Endothelial cell of umbilical vein (primary cell): ENCODE results near the gene OR51A4. TPM values are rescaled to one million over a fixed set of nuclear protein-coding genes. Genes with fewer than 3 reads are reported as not detected.

Experiments used
- BruUV-seq: library from RNA; stranded (reverse); fragments of 400-500 nt; replicated peaks from 2 replicates; lab custom pipeline; 2021; lab: Mats Ljungman, UMichigan
- CTCF ChIA-PET: fragments of 300-600, 350-600 bp; sonication (Branson Sonifier 250); formaldehyde crosslinking; loops from one replicate; lab custom pipeline; 2021; ENCODE audit warnings: antibody characterized with exemption, inconsistent platforms; lab: Charles Lee
- POLR2A ChIA-PET: fragments of 300-600, 350-600 bp; sonication (Branson Sonifier 250); formaldehyde crosslinking; loops from one replicate; lab custom pipeline; 2021; ENCODE audit warnings: antibody characterized with exemption, inconsistent platforms; lab: Charles Lee
- DNase-seq: peaks from one replicate; pipeline ENCODE4 v3.0.0-alpha.2; 2011; ENCODE audit warnings: low read depth, low spot score
- FAIRE-seq: peaks from 2 replicates; lab custom pipeline; 2011; peaks lifted over from hg19 to GRCh38; lab: Jason Lieb, UNC
- H2AFZ ChIP-seq: 2 replicates; pipeline ENCODE4 v1.6.0; 2012; ENCODE audit warnings: low read depth, low read length, control low read depth, inconsistent platforms
- H3K27ac ChIP-seq: 2 replicates; pipeline ENCODE4 v1.5.1; 2011; ENCODE audit warnings: low read depth, mild to moderate bottlenecking, control low read depth, low read length, moderate library complexity; ENCODE audit not compliant: insufficient read depth
- H3K27me3 ChIP-seq, 2 experiments: 2 replicates each; pipeline versions ENCODE4 v1.6.0 to v1.6.1; 2011; ENCODE audit warnings: low read length in 2 of 2, mixed read lengths in 1 of 2; ENCODE audit not compliant: control insufficient read depth in 2 of 2, insufficient read depth in 2 of 2
- H3K36me3 ChIP-seq, 2 experiments: 2 replicates in 1 of 2; 3 replicates in 1 of 2; pipeline ENCODE4 v1.5.1; 2011; ENCODE audit warnings: low read length in 2 of 2, mild to moderate bottlenecking in 1 of 2, moderate library complexity in 1 of 2; ENCODE audit not compliant: control insufficient read depth in 2 of 2, insufficient read depth in 2 of 2; ENCODE audit errors: extremely low read depth in 1 of 2
- H3K4me1 ChIP-seq: 3 replicates; pipeline ENCODE4 v1.5.1; 2011; ENCODE audit warnings: mild to moderate bottlenecking, low read length; ENCODE audit not compliant: control insufficient read depth, insufficient read depth; ENCODE audit errors: extremely low read depth
- H3K4me2 ChIP-seq: 2 replicates; pipeline ENCODE4 v1.6.1; 2011; ENCODE audit warnings: low read length, control low read depth, mixed read lengths; ENCODE audit not compliant: insufficient read depth
- H3K4me3 ChIP-seq, 3 experiments: fragments of 200-600 bp in 1 of 3; sonication (generic), shearing (Covaris generic) in 1 of 3; replicated peaks in 1 of 3; 2 replicates each; pipeline ENCODE4 v1.5.1; 2011 to 2016; ENCODE audit warnings: control low read depth in 3 of 3, low read length in 3 of 3, mild to moderate bottlenecking in 2 of 3, inconsistent platforms in 1 of 3, low read depth in 1 of 3, moderate library complexity in 1 of 3; ENCODE audit not compliant: insufficient read depth in 1 of 3
- H3K79me2 ChIP-seq: 2 replicates; pipeline ENCODE4 v1.6.0; 2012; ENCODE audit warnings: low read length, inconsistent platforms; ENCODE audit not compliant: control insufficient read depth, insufficient read depth
- H3K9ac ChIP-seq: replicated peaks from 2 replicates; pipeline ENCODE3; 2011; ENCODE audit warnings: low read length, control low read depth; ENCODE audit not compliant: insufficient read depth; ENCODE audit errors: extremely low read depth
- H3K9me1 ChIP-seq: replicated peaks from 3 replicates; pipeline ENCODE4 v1.6.0; 2011; ENCODE audit warnings: mild to moderate bottlenecking, low read length; ENCODE audit not compliant: control insufficient read depth, insufficient read depth; ENCODE audit errors: extremely low read depth
- H3K9me3 ChIP-seq: replicated peaks from 2 replicates; pipeline ENCODE4 v1.5.1; 2012; ENCODE audit warnings: low read length, inconsistent platforms; ENCODE audit not compliant: control insufficient read depth, insufficient read depth
- H4K20me1 ChIP-seq: replicated peaks from 2 replicates; pipeline ENCODE3; 2011; ENCODE audit warnings: mild to moderate bottlenecking, low read length; ENCODE audit not compliant: control insufficient read depth, insufficient read depth; ENCODE audit errors: extremely low read depth
- EZH2 ChIP-seq: IDR thresholded peaks from 2 replicates; pipeline ENCODE4 v1.6.1; 2012; ENCODE audit warnings: borderline replicate concordance, low read depth, mild to moderate bottlenecking, moderate library complexity, low read length, inconsistent platforms; ENCODE audit not compliant: severe bottlenecking
- FOS ChIP-seq: IDR thresholded peaks from 2 replicates; pipeline ENCODE4 v1.6.1; 2011; ENCODE audit warnings: mild to moderate bottlenecking, low read length, moderate library complexity, borderline replicate concordance; ENCODE audit not compliant: insufficient read depth
- GATA2 ChIP-seq: IDR thresholded peaks from 2 replicates; pipeline ENCODE4 v1.7.0; 2011; ENCODE audit warnings: low read depth, mild to moderate bottlenecking, moderate library complexity, mixed read lengths, low read length; ENCODE audit not compliant: insufficient read length, insufficient read depth
- JUN ChIP-seq: IDR thresholded peaks from 2 replicates; pipeline ENCODE4 v1.6.1; 2011; ENCODE audit warnings: borderline replicate concordance, low read depth; ENCODE audit not compliant: insufficient read length, insufficient read depth
- MYC ChIP-seq: IDR thresholded peaks from one replicate; pipeline ENCODE4 v1.6.1; 2011; ENCODE audit warnings: mild to moderate bottlenecking, low read depth, low read length
- POLR2A ChIP-seq: IDR thresholded peaks from 2 replicates; pipeline ENCODE4 v1.6.1; 2012; ENCODE audit warnings: low read depth, mild to moderate bottlenecking, control low read depth, low read length
- POLR2AphosphoS5 ChIP-seq: IDR thresholded peaks from 2 replicates; pipeline ENCODE4 v1.6.1; 2012; ENCODE audit warnings: low read depth, mild to moderate bottlenecking, control low read depth, low read length, moderate library complexity; ENCODE audit not compliant: insufficient read depth
- dilution Hi-C: fragments of 300-500 bp; cut with MboI; formaldehyde crosslinking; loops from one replicate; pipeline ENCODE4 v1.15.0; 2019; ENCODE audit warnings: low sequenced_read_pairs; ENCODE audit not compliant: extremely low pct_ligation_motif_present
- intact Hi-C: fragments of 100-400 bp; cut with micrococcal nuclease; formaldehyde crosslinking; loops from one replicate; pipeline ENCODE4 v1.10.0; 2022
- polyA plus RNA-seq, 4 experiments: library from polyadenylated mRNA; depleted of rRNA in 3 of 4; stranded (reverse) in 3 of 4; unstranded in 1 of 4; fragments of >200 nt; gene quantifications; 2 replicates each; pipeline versions ENCODE4 v1.2.1 to v1.2.3, GENCODE V29; 2011 to 2012; ENCODE audit warnings: missing spikeins in 1 of 4
- total RNA-seq: library from RNA; stranded (reverse); gene quantifications from 2 replicates; pipeline ENCODE4 v1.2.3, GENCODE V29; 2021
- TF ChIP-seq, protein P1 (sequence below), 2 donors: IDR thresholded peaks; 1 replicate in 1 of 2; 2 replicates in 1 of 2; pipeline ENCODE4 v1.5.1; 2011; ENCODE audit warnings: low read length in 2 of 2, mild to moderate bottlenecking in 2 of 2, moderate library complexity in 2 of 2, control low read depth in 1 of 2, inconsistent platforms in 1 of 2, low read depth in 1 of 2; ENCODE audit not compliant: insufficient read depth in 1 of 2; ENCODE audit errors: extremely low read depth in 1 of 2
- TF ChIP-seq, protein P2 (sequence below): IDR thresholded peaks from 2 replicates; pipeline ENCODE4 v1.6.1; 2011; ENCODE audit not compliant: insufficient read depth, insufficient read length

The OR51A4 gene
- total and polyA plus RNA-seq, 2 donors (not counting 3 experiments of a cell fraction or from before 2014, with no cell fraction given), result not detected

DNA sequence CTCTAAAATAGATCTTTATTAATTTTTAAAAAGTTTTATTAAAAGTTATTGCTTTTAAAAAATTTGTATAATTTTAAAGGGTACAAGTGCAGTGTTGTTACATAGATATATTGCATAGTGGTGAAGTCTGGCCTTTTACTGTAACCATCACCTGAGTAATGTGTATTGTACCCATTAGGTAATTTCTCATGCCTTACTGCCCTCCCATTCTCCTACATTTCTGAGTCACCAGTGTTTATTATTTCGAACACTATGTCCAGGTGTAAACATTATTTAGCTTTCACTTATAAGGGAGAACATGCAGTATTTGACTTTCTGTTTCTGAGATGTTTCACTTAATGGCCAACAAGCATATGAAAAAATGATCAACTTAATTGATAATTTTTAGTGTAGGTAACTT, 25.6 kb downstream of the OR51A4 start:
- Histone ChIP-seq H3K4me3 (no peak overlapping the region), H3K36me3 (no peaks in the 10 kb centered on the region), H3K4me2 (no peak overlapping the region), H3K9me1 (no peaks in the 10 kb centered on the region), H3K79me2 (no peaks in the 10 kb centered on the region), H3K9me3 (no peaks in the 10 kb centered on the region), H3K4me1 (no peaks in the 10 kb centered on the region), H3K9ac (no peak overlapping the region), H2AFZ (no peak overlapping the region), H3K27me3 (no peaks in the 10 kb centered on the region), H4K20me1 (no peaks in the 10 kb centered on the region), H3K27ac (no peak overlapping the region)
- FAIRE-seq, result no peak
- CTCF ChIA-PET, result no interaction called here
- dilution Hi-C loops (no loop called here), intact Hi-C loops (no loop called here)
- BruUV-seq, result no TSS peak
- no peak for DNase-seq
- POLR2A ChIA-PET, result no interaction called here
- TF ChIP-seq JUN, result no peak
- no peak for TF ChIP-seq MYC
- TF ChIP-seq POLR2AphosphoS5, result no peak
- no peak for TF ChIP-seq EZH2
- TF ChIP-seq GATA2, result no peak
- TF ChIP-seq, protein P1, sequence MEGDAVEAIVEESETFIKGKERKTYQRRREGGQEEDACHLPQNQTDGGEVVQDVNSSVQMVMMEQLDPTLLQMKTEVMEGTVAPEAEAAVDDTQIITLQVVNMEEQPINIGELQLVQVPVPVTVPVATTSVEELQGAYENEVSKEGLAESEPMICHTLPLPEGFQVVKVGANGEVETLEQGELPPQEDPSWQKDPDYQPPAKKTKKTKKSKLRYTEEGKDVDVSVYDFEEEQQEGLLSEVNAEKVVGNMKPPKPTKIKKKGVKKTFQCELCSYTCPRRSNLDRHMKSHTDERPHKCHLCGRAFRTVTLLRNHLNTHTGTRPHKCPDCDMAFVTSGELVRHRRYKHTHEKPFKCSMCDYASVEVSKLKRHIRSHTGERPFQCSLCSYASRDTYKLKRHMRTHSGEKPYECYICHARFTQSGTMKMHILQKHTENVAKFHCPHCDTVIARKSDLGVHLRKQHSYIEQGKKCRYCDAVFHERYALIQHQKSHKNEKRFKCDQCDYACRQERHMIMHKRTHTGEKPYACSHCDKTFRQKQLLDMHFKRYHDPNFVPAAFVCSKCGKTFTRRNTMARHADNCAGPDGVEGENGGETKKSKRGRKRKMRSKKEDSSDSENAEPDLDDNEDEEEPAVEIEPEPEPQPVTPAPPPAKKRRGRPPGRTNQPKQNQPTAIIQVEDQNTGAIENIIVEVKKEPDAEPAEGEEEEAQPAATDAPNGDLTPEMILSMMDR (IDR thresholded peaks at IDR 0.05; ENCODE audit: extremely low read depth in 1 of 2, insufficient read depth in 1 of 2, low read depth in 1 of 2, low read length in 2 of 2), result no peak
- no peak for TF ChIP-seq POLR2A
- TF ChIP-seq, protein P2, sequence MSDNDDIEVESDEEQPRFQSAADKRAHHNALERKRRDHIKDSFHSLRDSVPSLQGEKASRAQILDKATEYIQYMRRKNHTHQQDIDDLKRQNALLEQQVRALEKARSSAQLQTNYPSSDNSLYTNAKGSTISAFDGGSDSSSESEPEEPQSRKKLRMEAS, result no peak
- no peak for TF ChIP-seq FOS
